GM12878 (cell line): Measurements from ENCODE around the gene EIF5A. TPM values are rescaled to one million over a fixed set of nuclear protein-coding genes. Genes with fewer than 3 reads are reported as not detected.

Experiments
- BCLAF1 ChIP-seq: fragments of 450-650 bp; IDR thresholded peaks from 2 replicates; pipeline ENCODE4 v1.6.1; 2017; ENCODE audit warnings: antibody characterized with exemption, mild to moderate bottlenecking, moderate library complexity
- BMI1 ChIP-seq: fragments of 450-650 bp; IDR thresholded peaks from 2 replicates; pipeline ENCODE4 v1.6.1; 2016; ENCODE audit warnings: mild to moderate bottlenecking, moderate library complexity, borderline replicate concordance
- BRCA1 ChIP-seq: IDR thresholded peaks from 2 replicates; pipeline ENCODE4 v1.6.1; 2011; ENCODE audit warnings: low read depth, low read length, improper control_type of control experiment
- CUX1 ChIP-seq: IDR thresholded peaks from 2 replicates; pipeline ENCODE4 v1.6.1; 2012; ENCODE audit warnings: improper control_type of control experiment, low read depth, low read length; ENCODE audit not compliant: insufficient replicate concordance
- ESRRA ChIP-seq: IDR thresholded peaks from 2 replicates; pipeline ENCODE4 v1.6.1; 2012; ENCODE audit warnings: mild to moderate bottlenecking, low read length, improper control_type of control experiment
- HCFC1 ChIP-seq: fragments of 150-350 bp; IDR thresholded peaks from 2 replicates; pipeline ENCODE4 v1.6.1; 2014; ENCODE audit warnings: low read length
- HSF1 ChIP-seq: fragments of 150-350 bp; IDR thresholded peaks from 2 replicates; pipeline ENCODE4 v1.6.1; 2014; ENCODE audit warnings: mild to moderate bottlenecking, low read depth, low read length
- MXI1 ChIP-seq: fragments of 150-350 bp; IDR thresholded peaks from 2 replicates; pipeline ENCODE4 v1.6.1; 2011; ENCODE audit warnings: low read depth, mild to moderate bottlenecking, inconsistent platforms, low read length, improper control_type of control experiment
- PML ChIP-seq: IDR thresholded peaks from 2 replicates; pipeline ENCODE4 v1.6.1; 2012; ENCODE audit warnings: low read length, inconsistent platforms
- REST ChIP-seq: IDR thresholded peaks from 2 replicates; pipeline ENCODE4 v1.6.1; 2012; ENCODE audit warnings: mild to moderate bottlenecking, low read depth, low read length
- SIN3A ChIP-seq: IDR thresholded peaks from 2 replicates; pipeline ENCODE4 v1.6.1; 2012; ENCODE audit warnings: low read depth, low read length, improper control_type of control experiment
- SP1 ChIP-seq: IDR thresholded peaks from one replicate; pipeline ENCODE4 v1.6.1; 2011; ENCODE audit warnings: low read depth, low read length
- STAT1 ChIP-seq: fragments of 450-650 bp; conservative IDR thresholded peaks from 2 replicates; pipeline ENCODE4 v1.6.1; 2014; ENCODE audit warnings: antibody characterized with exemption, mild to moderate bottlenecking
- SUZ12 ChIP-seq: fragments of 200-600 bp; sonication (generic); IDR thresholded peaks from one replicate; pipeline ENCODE4 v1.6.1; 2018; ENCODE audit warnings: antibody characterized with exemption, mild to moderate bottlenecking; ENCODE audit not compliant: unreplicated experiment
- TARDBP ChIP-seq: IDR thresholded peaks from 2 replicates; pipeline ENCODE4 v1.6.1; 2016; ENCODE audit warnings: borderline replicate concordance
- ZNF217 ChIP-seq: fragments of 450-650 bp; IDR thresholded peaks from 2 replicates; pipeline ENCODE4 v1.6.1; 2017; ENCODE audit warnings: antibody characterized with exemption, mild to moderate bottlenecking
- polyA plus RNA-seq, 11 experiments: library from polyadenylated mRNA; depleted of rRNA in 4 of 11; unstranded in 6 of 11; stranded (reverse) in 5 of 11; fragments of >200 nt; fragmentation: Nextera tagmentation in 4 of 11; fragmentation: Illumina TruSeq in 1 of 11; extraction: Ambion mirVana in 4 of 11; extraction: Trizol in 1 of 11; gene quantifications; 1 replicate in 1 of 11; 2 replicates in 10 of 11; pipeline versions ENCODE4 v1.2.1 to v1.2.3, GENCODE V29; 2011 to 2016; ENCODE audit warnings: inconsistent platforms in 2 of 11, missing spikeins in 2 of 11, low read depth in 1 of 11
- total RNA-seq, 4 experiments: library from RNA; depleted of rRNA in 3 of 4; stranded (reverse); fragments of >200 nt in 3 of 4; fragmentation: Illumina TruSeq in 1 of 4; extraction: Trizol in 1 of 4; gene quantifications; 2 replicates each; pipeline versions ENCODE4 v1.2.1 to v1.2.3, GENCODE V29; 2013 to 2021

The EIF5A gene
- total and polyA plus RNA-seq, 10 of the 15 experiments (the other 5 are each of a cell fraction or from before 2014, with no cell fraction given): 26.5 to 1,792 (median 944) TPM

GRCh38 chr17:7336240-7337175 is 29.1 kb downstream of the EIF5A start, which contains the start of gene ACAP1 (continued):
- TF ChIP-seq REST (no peak), TARDBP (no peak), HSF1 (no peak), SUZ12 (no peak), BRCA1 (no peak), MXI1 (no peak), ESRRA (no peak), BCLAF1 (no peak), STAT1 (no peak), SIN3A (no peak), BMI1 (no peak), CUX1 (no peak), PML (no peak), HCFC1 (no peak), ZNF217 (peak; percentile 70; the same call in 1 of the 2 replicates), SP1 (peak; percentile 28)
